Measurements from ENCODE around the gene CHI3L1.

- no peak for TF ChIP-seq POLR2A (IDR thresholded peaks at IDR 0.05)
- TF ChIP-seq CTCF (IDR thresholded peaks at IDR 0.05), result no peak
These were observed 2.7 kb downstream of the CHI3L1 start for GRCh38 chr1:203183828-203184227.
